Stimulated activated CD4-positive, alpha-beta T cell treated with anti-CD3 and anti-CD28 coated beads, Interleukin-15, amount 100 ng/mL, for 1 hour (primary cell): ENCODE results near the gene ZC3H13.

Experiments
- DNase-seq, 2 donors: peaks; one replicate each; pipeline ENCODE4 v3.0.0-alpha.2; 2020; ENCODE audit warnings: low read depth in 1 of 2, low spot score in 1 of 2

ZC3H13 gene

DNA sequence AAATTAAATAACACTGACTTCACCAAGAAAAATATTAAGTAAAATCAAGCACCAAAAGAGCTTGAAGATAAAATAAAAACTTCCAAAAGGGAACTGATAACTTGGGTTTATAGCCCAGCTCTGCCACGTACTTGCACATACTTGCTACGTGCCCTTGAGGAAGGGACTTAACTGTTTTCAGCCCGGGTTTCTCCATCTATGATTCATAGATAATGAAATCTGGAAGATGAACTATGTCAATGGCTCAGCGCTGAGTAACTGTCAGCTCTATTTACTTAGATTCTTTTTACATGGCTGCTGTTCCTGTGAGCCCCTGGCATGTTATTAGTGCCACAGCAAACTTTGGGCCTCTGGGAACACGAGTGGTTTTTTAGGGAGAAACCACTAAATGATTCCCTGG is 9.6 kb upstream of the ZC3H13 start:
- DNase-seq, result no peak

DNA sequence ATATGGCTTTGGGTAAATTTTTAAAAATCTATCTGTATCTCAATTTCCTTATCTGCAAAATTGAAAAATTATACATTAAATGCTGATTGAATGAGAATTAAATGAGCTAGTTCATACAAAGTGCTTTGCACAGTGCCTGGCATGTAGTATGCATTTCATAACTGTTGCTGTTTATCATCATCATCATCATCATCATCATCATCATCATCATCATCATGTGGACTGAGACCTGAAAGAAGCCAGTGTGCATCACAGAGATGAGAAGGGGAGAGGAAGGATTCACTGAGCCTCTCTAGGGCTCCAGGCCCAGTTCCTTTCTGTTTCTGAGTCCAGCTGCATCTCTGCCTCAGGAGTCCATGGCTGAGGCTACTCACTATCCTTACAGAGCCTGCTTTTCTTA is 6.9 kb upstream of the ZC3H13 start:
- DNase-seq, result no peak

DNA sequence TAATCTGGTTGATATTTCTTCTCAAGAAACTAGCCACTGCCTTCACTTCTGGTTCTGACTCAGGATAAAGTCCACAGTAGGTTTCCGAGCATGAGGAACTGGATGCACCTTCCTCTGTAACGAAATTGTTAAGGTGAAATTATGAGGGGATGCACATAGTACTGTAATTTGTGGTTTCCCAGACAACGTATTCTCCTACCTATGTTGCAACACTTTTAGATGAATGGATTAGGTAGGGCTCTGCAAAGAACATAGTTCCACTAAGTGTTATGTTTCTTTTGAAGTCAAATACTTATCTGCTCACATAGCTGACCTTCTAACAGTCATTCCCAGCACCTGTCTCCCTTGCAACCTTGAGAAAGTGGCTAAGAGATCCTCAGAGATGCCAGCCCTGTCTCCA is 5.7 kb upstream of the ZC3H13 start:
- no peak for DNase-seq

DNA sequence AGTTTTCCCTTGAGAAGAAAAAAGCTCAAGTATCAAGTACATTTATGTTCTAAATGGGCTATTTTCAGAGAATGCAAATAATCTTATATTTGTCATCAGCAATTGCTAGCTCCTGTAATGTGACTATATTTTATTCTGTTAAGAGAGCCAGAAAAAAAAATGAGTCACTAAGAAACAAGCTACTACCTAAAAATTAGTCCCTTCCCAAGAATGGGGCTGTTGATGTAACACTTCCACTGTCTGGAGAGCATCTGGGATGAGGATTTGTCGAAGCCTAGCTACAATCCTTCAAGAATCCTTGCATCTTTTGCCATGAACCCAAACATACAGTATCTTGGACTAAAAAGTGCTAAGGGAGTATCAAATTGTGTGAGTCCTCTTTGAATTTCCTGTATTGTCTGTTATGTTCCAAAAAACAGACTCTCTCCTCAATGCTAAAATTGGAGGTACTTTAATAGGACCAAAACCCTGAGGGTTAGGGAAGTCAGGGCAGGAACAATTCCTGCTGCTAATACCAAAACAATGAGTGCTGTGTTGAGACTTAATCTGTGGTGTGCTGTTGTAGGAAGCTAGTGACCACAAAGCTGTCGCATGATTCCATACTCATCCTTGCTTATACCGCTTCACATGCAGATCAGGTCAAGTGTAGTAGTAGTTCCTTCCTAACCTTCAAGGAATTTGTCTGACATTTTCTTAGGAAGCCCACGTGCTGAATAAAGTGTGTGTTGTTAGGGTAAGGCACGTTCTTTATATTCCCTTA is 4.9 kb upstream of the ZC3H13 start:
- DNase-seq, result no peak

DNA sequence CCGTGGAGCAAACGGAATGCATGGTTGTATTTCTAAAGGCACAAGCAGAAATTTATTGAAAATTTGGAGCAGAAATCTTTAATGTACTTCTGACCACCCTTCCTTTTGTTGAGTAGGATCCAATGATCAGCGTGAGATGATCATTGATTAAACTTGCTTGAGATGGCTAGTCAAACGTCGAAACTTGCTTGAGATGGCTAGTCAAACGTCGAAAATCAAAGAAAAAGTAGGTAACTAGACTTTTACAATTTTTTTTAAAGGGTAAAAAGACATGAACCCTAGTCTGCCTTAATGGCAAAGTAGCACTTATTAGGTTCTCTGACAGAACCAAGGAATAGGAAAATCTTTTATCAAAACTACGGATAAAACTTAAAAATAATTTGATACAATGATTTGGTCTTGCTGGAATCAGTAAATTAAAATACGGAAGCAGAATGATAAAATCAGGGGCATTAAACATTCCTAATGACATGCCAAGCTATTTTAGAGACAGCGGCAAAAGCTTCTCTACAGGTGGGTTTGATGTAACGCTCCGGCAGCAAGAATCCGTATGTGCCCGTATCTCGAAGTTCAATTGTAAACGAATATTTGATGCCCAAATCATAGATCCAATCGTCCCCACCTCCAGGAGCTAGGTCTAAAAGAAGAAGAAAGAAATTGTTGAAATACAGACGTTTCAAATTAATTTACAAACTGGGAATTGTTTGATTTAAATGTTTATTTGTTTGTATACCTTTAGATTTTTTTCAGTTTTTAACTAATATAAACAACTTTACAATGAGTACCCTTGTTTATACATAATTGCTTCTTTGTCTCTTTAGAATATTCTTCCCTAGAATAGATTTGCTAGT is 841 bp upstream of the ZC3H13 start:
- no peak for DNase-seq

DNA sequence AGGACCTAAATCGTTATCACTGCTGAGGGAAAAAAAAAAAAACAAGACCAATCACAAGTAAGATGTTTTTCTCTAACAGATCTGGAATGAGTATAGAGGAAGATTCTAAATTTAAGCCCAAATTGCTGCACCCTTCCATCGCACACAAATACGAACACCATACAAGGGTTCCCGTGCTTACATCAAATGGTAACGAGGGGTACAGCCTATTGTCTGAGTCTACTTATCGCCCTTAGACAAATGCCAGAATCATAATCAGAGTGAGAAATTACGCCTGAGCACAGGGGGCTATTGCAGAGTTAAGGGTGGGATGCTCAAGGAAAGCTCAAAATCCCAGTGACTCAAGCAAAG is 603 bp downstream of the ZC3H13 start:
- no peak for DNase-seq

DNA sequence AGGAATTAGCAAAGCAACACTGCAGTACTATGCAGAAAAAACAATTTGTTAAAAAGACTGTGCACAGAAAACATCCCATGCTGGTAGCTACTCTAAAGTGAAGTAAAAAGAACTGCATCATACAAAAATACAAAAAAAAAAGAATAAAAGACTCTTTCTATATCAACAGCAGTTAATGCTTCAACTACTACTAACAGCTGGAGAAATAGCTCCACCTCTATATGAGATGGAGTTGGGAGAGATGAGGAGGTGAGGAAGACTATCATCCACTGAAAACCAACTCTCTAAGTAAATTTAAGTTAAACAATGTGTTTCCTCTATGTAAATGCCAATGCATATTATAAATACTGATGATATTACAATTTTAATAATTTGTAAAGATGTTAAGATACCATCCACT is 1.8 kb downstream of the ZC3H13 start:
- DNase-seq, result no peak

DNA sequence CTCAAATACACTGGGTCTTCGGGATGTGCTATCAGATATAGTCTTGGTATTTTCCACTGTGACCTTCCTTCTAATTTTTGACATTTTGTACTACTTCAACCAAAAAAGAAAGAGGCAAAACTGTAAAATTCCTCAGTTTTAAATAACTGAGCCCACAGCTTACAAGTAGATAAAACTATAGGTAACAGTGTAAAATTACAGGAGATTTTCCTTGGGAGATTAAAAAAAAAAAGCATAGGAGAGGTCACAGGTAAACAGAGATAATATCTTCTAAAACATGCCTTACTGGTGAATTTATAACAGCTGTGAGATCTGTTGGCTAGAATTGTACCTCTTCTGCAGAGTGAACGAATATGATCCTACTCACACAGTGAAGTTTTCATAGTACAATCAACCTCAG is 7.1 kb downstream of the ZC3H13 start:
- no peak for DNase-seq

DNA sequence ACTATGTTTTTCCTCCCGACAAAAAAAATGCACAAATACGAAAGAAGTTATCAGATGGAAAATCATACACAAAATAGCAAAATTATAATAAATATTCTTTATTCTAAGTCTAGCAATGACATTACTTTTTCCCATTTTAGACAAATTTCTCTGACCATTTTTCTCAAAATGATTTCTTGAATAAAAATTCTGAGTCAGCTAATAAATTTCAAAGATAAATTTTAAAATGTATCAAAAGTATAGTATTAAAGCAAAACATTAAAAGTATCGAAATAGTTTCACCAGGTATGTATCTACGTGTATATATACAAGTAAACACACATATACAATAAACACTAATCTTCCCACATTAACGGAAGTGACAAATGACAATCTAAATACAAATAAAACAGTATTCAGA is 8.9 kb downstream of the ZC3H13 start:
- DNase-seq, result no peak

DNA sequence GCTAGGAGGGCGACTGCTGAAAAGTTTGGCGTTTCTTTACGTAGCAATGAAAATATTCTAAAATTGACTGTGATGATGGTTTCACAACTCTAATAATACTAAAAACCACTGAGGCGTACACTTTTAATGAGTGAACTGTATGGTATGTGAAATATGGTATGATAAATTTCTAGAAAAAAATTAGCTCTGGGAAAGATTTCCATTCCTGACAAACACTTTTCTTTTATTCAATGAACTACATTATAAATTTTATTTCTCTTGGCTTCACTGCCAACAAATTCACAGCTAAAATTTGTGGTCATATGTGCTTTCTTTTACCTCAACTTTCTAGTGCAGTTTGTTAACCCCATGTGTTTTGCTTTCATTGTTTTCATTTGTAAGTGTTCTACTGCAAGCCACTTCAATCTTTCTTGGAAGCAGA is 11.1 kb downstream of the ZC3H13 start:
- no peak for DNase-seq

DNA sequence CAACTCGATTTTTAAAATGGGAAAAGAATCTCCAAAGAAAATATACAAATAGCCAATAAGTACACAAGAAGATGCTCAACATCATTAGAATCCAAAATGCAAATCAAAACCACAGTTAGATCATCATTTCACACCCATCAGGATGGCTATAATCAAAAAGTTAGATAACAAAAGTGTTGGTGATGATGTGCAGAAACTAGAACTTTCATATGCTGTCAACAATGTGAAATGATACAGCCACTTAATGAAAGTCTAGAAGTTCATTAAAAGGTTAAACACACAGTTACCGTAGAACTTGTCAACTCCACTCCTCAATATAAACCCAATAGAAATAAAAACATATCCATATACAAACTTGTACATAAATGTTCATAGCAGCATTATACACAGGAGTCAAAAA is 11.8 kb downstream of the ZC3H13 start:
- no peak for DNase-seq

DNA sequence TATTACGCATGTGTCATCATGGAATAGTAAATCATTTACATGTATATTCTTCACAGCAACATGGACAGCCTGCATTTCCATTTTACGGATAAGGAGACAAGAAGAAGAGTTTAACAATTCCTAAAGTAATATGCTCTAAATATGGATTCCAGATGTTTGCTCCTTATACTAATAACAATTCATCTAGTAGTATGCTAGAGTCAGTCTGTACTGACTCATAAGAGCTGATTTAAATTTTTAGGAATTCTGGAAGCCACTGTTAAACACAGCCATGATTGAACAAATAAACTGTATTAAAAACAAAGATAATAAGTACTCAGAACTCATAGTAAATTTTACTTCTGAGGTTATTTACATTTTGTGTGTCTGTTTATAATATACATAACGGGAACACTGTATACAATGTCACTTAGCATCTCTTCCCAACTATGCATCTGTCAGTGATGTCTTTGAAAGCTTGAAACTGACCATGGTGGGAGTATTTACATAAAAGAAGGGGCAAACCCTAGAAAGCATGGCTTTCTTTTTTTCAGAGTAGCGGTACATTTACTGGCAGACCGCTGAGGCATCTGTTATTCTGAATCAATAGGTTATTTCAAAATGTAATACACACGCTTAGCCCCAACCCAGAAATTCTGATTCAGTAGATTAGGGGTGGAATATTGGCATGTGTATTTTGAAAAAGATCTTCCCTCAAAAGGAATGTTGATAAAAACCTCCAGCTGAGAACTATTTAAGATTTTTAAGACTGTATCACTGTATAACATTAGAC is 12.9 kb downstream of the ZC3H13 start:
- DNase-seq, result no peak

DNA sequence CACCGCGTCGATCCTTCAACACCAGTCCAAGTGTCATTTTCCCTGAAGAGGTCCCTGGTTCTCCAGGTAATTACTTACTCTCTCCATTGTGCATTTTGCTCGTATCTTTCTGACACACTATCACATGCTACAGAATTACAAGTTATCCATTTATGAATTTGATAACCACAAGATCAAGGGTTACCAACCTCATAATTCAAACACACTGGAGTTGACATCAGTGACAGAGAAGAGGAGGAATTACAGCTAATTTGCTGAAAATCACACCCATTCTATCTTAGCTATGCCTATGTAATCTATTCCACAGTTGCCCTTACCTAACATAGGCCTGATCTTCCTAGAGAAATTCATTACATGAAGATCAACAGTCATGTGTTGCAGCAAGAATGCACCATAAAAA is 14.2 kb downstream of the ZC3H13 start:
- no peak for DNase-seq

DNA sequence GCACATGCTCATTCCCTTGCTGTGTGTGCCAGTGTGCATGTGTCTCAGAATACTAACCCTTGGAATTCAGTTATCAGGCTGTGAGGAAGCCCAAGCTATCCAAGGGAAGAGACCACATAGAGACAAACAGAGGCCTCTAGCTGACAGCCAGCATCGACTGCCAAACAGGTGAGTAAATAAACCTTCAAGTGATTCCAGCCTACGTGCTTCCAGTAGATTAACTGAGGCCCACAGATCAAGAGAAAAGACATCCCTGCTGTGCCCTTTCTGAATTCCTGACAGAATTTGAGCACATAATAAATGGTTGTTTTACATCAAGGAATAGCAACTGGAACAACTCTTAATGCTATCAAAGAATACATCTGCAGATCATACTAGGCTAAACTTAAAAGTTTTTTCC is 17.5 kb downstream of the ZC3H13 start:
- no peak for DNase-seq

DNA sequence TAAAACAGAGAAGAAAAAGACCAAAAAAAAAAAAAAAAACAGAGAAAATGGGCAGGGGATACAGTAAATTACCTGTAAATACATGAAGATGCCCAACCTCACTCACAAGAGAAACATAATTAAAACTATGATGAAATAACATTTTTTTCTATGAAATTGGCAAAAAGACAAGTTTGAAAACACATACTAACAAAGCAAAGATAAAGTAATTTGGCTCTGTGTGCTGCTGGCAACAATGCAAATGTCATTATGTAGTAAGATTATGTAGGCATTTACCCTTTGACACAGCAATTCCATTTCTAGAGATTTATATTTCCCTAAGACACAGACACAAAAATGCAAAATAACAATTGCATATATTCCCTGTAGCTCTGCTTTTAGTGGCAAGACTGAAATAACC is 20.2 kb downstream of the ZC3H13 start:
- no peak for DNase-seq

DNA sequence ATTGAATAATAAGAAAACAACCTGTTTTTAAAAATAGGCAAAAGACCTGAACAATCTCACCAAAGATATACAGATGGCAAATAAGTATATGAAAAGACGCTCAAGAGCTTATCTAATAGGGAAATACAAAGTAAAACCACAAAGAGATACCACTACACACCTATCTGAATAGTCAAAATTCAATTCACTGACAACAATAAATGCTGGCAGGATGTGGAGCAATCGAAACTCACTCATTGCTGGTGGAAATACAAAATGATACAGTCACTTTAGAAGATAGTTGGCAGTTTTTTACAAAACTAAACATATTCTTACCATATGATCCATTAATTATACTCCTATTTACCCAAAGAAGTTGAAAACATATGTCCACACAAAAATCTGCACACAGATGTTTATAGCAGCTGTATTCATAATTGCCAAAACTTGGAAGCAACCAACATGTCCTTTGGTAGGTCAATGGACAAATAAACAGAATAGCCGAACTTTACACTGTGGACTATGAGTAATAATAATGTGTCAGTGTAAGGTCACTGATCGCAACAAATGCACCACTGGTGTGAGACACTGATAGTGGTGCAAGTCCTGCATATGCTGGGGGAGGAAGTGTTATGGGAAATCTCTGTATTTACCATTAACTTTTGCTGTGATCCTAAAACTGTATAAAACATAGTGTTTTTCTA is 20.8 kb downstream of the ZC3H13 start:
- no peak for DNase-seq

DNA sequence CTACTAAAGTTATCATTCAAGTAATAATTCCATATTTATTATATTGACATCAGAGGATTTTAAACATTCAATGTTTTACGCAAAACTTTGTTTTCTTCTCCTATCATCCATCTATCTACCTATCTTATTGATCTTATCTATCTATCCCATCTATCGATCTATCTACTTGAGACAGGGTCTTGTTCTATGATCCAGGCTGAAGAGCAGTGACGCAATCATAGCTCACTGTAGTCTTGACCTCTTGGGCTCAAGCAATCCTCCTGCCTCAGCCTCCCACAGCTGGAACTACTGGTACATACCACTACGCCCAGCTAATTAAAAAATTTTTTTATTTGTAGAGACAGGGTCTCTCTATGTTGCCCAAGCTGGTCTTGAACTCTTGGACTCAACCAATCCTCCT is 27.4 kb downstream of the ZC3H13 start:
- DNase-seq, result no peak

DNA sequence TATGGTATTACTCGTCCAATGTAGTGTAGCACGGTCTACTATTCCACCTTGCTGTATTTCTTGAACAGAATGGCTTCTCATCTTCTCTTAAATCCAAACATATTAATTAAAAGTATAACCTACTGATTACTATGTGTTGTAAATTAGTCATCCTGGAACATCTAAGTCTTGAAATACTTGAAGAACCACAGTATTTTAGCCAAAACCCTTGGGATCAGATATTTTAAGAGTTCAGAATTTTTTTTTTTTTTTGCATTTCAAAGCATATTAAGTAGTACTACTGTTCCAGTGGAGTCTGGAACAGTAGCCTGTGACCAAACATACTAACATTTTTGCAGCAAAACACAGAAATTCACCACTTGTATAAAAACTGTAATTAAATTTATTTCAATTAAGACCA is 30.1 kb downstream of the ZC3H13 start:
- no peak for DNase-seq

DNA sequence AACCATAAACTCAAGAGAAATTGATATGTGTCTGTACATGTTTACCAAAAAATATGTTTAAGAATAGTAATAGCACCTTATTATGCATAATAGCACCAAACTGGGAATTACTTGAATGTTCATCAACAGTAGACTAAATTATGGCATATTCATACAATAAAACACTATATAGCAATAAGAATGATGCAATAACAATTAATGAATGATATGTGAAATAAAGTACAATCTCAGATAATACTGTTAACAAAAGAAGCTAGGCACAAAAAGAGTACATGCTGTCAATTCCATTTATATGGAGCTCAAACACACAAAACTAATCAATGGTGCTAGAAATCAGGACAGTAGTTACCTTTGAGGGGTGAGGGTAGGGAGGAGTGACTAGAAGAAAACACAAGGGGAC is 36.3 kb downstream of the ZC3H13 start:
- DNase-seq, result no peak

DNA sequence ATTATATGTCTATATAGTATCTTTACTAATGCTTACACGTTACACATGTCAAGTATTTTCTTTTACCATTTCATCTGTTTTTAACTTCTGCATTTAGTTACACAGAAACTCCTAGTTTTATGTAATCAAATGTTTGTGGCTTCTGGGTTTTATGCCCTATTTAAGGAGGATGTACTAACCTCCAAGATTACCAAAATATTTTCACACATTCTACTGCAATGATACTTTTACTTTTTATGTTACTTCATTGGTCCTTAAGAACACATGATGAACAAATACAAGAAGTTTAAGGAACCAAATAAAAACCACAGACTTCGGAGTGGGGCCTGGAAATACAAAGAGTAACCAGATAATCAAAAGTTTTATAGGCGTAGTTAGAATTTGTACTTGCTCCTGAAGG is 37.2 kb downstream of the ZC3H13 start:
- no peak for DNase-seq

DNA sequence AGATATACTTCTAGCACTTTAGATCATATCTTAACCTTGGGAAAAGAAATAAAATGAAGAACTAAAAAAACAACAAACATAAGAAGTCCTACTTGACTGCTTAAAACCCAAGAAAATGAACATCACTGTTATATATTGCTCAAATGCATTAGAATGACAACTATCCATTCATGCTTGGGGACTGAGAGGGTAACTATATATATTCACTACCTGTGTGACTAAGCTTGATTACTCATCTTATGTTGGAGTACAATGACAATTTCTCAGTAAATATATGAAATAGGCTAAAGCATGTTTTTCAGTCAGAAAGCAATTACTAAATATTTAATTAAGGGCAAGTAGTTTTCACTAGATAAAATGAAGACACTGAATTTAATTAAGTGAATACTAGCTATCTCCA is 40.1 kb downstream of the ZC3H13 start:
- no peak for DNase-seq
